Kidney epithelial cell (primary cell): ENCODE measurements around the gene TBRG4. TPM values are rescaled to one million over a fixed set of nuclear protein-coding genes. Genes with fewer than 3 reads are reported as not detected.

Experiments used
- DNase-seq: peaks from one replicate; pipeline ENCODE4 v3.0.0-alpha.2; 2010; ENCODE audit warnings: low read depth
- H3K27me3 ChIP-seq: 2 replicates; pipeline ENCODE4 v1.6.0; 2011; ENCODE audit warnings: low read length; ENCODE audit not compliant: control insufficient read depth, insufficient read depth
- H3K36me3 ChIP-seq: 2 replicates; pipeline ENCODE4 v1.5.1; 2011; ENCODE audit warnings: low read length; ENCODE audit not compliant: control insufficient read depth, insufficient read depth
- H3K4me3 ChIP-seq: 2 replicates; pipeline ENCODE4 v1.5.1; 2011; ENCODE audit warnings: low read depth, mild to moderate bottlenecking, control low read depth, low read length
- total RNA-seq: library from RNA; depleted of rRNA; stranded (reverse); fragments of >200 nt; gene quantifications from 2 replicates; pipeline ENCODE4 v1.2.3, GENCODE V29; 2015
- TF ChIP-seq, protein P1 (sequence below): IDR thresholded peaks from 2 replicates; pipeline ENCODE4 v1.5.1; 2011; ENCODE audit warnings: mild to moderate bottlenecking, moderate library complexity, low read length, control low read depth, inconsistent platforms; ENCODE audit not compliant: insufficient read depth, poor library complexity, severe bottlenecking

The TBRG4 gene
- total RNA-seq, 1 donor from 2014 or later: 71.7 TPM

DNA sequence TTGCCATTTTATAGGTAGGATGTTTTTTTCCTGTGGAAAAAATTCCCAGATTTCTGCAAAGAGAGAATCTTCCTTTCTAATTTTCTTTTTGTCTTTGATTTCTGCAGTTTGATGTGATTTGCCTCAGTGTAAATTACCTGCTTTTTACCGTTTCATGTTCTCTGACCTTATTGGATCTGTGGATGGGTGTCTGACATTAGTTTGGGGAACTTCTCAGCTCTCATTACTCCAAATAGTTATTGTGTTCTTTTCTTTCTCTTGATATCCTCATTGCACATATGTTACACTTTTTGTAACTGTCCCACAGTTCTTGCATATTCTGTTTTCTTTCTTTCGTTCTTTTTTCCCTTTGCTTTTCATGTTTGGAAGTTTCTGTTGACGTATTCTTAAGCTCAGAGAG lies 51.2 kb downstream of the TBRG4 start:
- TF ChIP-seq, protein P1, sequence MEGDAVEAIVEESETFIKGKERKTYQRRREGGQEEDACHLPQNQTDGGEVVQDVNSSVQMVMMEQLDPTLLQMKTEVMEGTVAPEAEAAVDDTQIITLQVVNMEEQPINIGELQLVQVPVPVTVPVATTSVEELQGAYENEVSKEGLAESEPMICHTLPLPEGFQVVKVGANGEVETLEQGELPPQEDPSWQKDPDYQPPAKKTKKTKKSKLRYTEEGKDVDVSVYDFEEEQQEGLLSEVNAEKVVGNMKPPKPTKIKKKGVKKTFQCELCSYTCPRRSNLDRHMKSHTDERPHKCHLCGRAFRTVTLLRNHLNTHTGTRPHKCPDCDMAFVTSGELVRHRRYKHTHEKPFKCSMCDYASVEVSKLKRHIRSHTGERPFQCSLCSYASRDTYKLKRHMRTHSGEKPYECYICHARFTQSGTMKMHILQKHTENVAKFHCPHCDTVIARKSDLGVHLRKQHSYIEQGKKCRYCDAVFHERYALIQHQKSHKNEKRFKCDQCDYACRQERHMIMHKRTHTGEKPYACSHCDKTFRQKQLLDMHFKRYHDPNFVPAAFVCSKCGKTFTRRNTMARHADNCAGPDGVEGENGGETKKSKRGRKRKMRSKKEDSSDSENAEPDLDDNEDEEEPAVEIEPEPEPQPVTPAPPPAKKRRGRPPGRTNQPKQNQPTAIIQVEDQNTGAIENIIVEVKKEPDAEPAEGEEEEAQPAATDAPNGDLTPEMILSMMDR: no peak
- H3K4me3 ChIP-seq: no peak overlapping the region
- DNase-seq: no peak
- H3K27me3 ChIP-seq: no peaks in the 10 kb centered on the region
- H3K36me3 ChIP-seq: no peaks in the 10 kb centered on the region

DNA sequence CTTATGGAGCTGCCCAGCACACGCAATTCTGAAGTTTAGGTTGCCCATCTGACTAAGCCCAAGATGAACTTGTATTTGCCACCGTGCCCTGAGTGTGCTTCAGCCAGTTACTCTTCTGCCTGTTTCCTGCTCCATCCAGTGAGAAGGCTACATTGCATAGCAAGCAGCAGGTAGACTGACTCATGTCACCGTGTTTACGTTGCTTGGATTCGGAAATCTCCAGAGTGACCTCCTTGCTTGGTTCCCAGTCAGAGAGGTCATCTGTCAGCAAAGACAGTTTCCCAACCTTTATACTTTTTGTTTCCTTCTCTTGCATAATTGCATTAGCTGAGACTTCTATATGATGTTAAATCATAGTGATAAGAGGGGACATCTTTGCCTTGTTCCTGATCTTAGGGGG lies 53.6 kb downstream of the TBRG4 start:
- TF ChIP-seq, protein P1: no peak
- H3K27me3 ChIP-seq: no peaks in the 10 kb centered on the region
- no peak overlapping the region for H3K4me3 ChIP-seq
- no peaks in the 10 kb centered on the region for H3K36me3 ChIP-seq
- DNase-seq: no peak

DNA sequence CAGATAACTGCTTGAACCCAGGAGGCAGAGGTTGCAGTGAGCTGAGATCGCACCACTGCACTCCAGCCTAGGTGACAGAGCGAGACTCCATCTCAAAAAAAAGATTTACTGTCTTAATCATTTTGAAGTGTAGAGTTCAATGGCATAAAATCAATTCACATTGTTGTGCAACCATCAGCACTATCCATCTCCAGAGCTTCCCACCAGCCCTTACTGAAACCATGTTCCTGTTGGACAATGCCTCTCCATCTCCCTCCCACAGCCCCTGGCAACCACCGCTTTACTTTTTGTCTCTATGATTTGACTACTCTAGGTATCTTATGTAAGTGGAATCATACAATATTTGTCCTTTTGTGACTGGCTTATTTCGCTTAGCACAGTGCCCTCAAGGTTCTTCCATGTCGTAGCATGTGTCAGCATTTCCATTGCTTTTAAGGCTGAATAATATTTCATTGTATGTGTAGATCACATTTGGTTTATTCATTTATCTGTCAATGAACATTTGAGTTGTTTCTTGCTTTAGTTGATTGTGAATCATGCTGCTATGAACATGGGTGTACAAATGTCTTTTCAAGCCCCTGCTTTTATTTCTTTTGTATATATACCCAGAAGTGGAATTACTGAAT lies 55.8 kb downstream of the TBRG4 start:
- Histone ChIP-seq H3K4me3 (no peak overlapping the region), H3K27me3 (no peaks in the 10 kb centered on the region), H3K36me3 (no peaks in the 10 kb centered on the region)
- TF ChIP-seq, protein P1: no peak
- no peak for DNase-seq

DNA sequence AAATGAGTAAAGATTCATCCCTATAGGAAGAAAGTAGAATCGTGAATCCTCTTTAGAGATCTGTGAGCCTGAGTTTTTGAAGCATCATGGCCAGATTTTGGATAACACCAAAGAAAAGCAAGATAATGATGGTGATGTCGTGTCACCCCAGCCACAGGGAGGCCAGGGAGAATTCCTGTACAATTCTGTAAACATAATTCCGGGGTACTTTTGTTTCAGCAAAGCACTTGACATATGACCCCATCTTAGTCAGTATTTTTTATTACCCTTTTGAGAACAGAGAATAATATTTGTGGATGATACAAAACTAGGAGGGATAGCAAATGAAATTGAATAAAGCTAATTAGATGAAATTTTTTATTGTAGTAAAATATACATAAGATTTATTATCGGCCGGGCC lies 56.5 kb downstream of the TBRG4 start:
- Histone ChIP-seq H3K4me3 (no peak overlapping the region), H3K36me3 (no peaks in the 10 kb centered on the region), H3K27me3 (no peaks in the 10 kb centered on the region)
- no peak for DNase-seq
- TF ChIP-seq, protein P1: no peak

DNA sequence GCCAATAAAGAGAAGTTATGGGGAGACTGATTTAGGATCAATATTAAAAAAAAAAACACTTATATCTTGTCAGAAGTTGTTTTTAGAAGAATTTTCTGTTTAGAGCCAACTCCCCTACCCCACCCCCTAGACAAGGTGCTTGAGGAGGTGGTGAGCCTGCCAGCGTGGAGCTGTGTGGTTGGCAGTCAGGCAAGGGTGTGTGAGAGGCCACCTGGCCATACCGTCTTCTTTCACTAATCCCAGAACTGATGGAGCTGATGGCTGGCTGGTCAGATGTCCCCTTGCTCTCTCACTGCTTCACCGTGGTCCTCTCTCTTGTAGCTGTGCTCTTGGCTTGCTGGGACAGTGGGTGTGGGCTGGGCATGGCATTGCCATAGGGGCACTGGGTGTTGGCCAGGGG lies 57.1 kb downstream of the TBRG4 start:
- TF ChIP-seq, protein P1: no peak
- H3K4me3 ChIP-seq: no peak overlapping the region
- H3K36me3 ChIP-seq: no peaks in the 10 kb centered on the region
- H3K27me3 ChIP-seq: no peaks in the 10 kb centered on the region
- DNase-seq: no peak

DNA sequence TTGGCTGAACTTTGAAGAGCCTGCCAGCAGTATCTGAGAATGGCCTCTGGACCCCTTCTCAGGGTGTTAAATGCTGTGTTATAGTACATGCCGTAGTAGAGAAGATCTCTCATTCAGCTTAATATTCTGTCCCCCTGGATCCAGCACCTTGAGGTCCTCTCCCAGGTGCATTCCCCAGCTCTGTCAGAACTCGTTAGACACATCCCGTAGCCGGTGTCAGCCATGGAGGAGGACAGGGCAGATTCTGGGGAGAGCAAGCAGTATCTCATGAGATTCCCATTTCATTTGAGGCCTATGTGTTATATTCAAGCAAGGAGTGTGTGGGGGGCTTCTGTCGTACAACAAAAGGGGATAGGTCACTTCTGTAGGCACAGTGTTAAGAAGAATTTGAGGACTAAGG lies 57.6 kb downstream of the TBRG4 start:
- TF ChIP-seq, protein P1: no peak

More for the DNA sequence above, 57.6 kb downstream of the TBRG4 start:
- Histone ChIP-seq H3K4me3 (no peak overlapping the region), H3K27me3 (no peaks in the 10 kb centered on the region), H3K36me3 (no peaks in the 10 kb centered on the region)
- no peak for DNase-seq
